Tibial artery (tissue), 4 donors: ENCODE data around the gene MGLL.

Source experiments
- DNase-seq, 2 donors: peaks; one replicate each; pipeline ENCODE4 v3.0.0-alpha.2; 2019
- H3K27ac ChIP-seq, 2 donors: fragments of 200-600 bp; sonication (generic) in 1 of 2; 1 replicate in 1 of 2; 2 replicates in 1 of 2; pipeline ENCODE4 v1.5.1; 2018 to 2019; ENCODE audit warnings: mild to moderate bottlenecking in 1 of 2
- H3K27me3 ChIP-seq, 2 donors: fragments of 200-600 bp; sonication (generic) in 1 of 2; one replicate each; pipeline versions ENCODE4 v1.5.1 to v1.6.0; 2016 to 2019
- H3K36me3 ChIP-seq, 3 donors: fragments of 200-600 bp; sonication (generic) in 2 of 3; one replicate each; pipeline ENCODE4 v1.5.1; 2016 to 2019; ENCODE audit warnings: mild to moderate bottlenecking in 2 of 3
- H3K4me1 ChIP-seq, 4 donors: fragments of 200-600 bp; sonication (generic) in 2 of 4; 1 replicate in 3 of 4; 2 replicates in 1 of 4; pipeline ENCODE4 v1.5.1; 2016 to 2019
- H3K4me3 ChIP-seq, 2 donors: fragments of 200-600 bp; sonication (generic) in 1 of 2; 1 replicate in 1 of 2; 2 replicates in 1 of 2; pipeline ENCODE4 v1.5.1; 2018 to 2019; ENCODE audit warnings: mild to moderate bottlenecking in 2 of 2
- H3K9me3 ChIP-seq, 3 donors: fragments of 200-600 bp; sonication (generic) in 1 of 3; one replicate each; pipeline ENCODE4 v1.5.1; 2016 to 2019
- CTCF ChIP-seq, 2 experiments: fragments of 200-600 bp in 1 of 2; fragments of 450-650 bp in 1 of 2; IDR thresholded peaks; one replicate each; pipeline ENCODE4 v1.5.1; 2017 to 2019; ENCODE audit warnings: antibody characterized with exemption in 2 of 2, mild to moderate bottlenecking in 1 of 2, moderate library complexity in 1 of 2
- intact Hi-C: fragments of 100-400 bp; cut with DNase I; formaldehyde crosslinking; loops from one replicate; pipeline ENCODE4 v1.15.0; 2023; ENCODE audit warnings: low total_unique reads

MGLL gene

GRCh38 chr3:127734754-127735473 lies 87.4 kb downstream of the MGLL start:
- H3K4me1 ChIP-seq, result peaks cover 0 to 80% (median 51%) of the 10 kb centered on the region in 4 donors
- H3K9me3 ChIP-seq, result no peaks in the 10 kb centered on the region
- DNase-seq, result peak in 1 of 2 donors; percentile 43
- peak overlapping the region; percentile 20 to 24 for H3K27ac ChIP-seq
- no peaks in the 10 kb centered on the region for H3K27me3 ChIP-seq
- H3K36me3 ChIP-seq, result no peaks in the 10 kb centered on the region
- TF ChIP-seq CTCF (IDR thresholded peaks at IDR 0.05), result no peak
- intact Hi-C loops, result no loop called here
- no peak overlapping the region for H3K4me3 ChIP-seq

GRCh38 chr3:127734181-127734720 lies 88.1 kb downstream of the MGLL start:
- intact Hi-C loops, result no loop called here
- H3K36me3 ChIP-seq, result no peaks in the 10 kb centered on the region
- H3K4me3 ChIP-seq, result no peak overlapping the region
- TF ChIP-seq CTCF (IDR thresholded peaks at IDR 0.05), result no peak
- no peaks in the 10 kb centered on the region for H3K27me3 ChIP-seq
- DNase-seq, result no peak
- peak overlapping the region; percentile 20 to 24 for H3K27ac ChIP-seq
- H3K9me3 ChIP-seq, result no peaks in the 10 kb centered on the region
- H3K4me1 ChIP-seq, result peaks cover 0 to 77% (median 44%) of the 10 kb centered on the region in 4 donors

GRCh38 chr3:127733781-127734180 lies 88.5 kb downstream of the MGLL start:
- DNase-seq, result no peak
- intact Hi-C loops, result no loop called here
- Histone ChIP-seq H3K4me3 (no peak overlapping the region), H3K4me1 (peaks cover 0 to 73% (median 39%) of the 10 kb centered on the region in 4 donors), H3K36me3 (no peaks in the 10 kb centered on the region), H3K27me3 (no peaks in the 10 kb centered on the region), H3K9me3 (no peaks in the 10 kb centered on the region), H3K27ac (no peak overlapping the region)
- TF ChIP-seq CTCF (IDR thresholded peaks at IDR 0.05), result no peak

GRCh38 chr3:127732879-127733350 lies 89.4 kb downstream of the MGLL start:
- no peak for DNase-seq
- Histone ChIP-seq H3K27ac (no peak overlapping the region), H3K4me3 (no peak overlapping the region), H3K4me1 (peaks cover 0 to 64% (median 31%) of the 10 kb centered on the region in 4 donors), H3K36me3 (no peaks in the 10 kb centered on the region), H3K27me3 (no peaks in the 10 kb centered on the region), H3K9me3 (no peaks in the 10 kb centered on the region)
- intact Hi-C loops, result no loop called here
- TF ChIP-seq CTCF (IDR thresholded peaks at IDR 0.05), result no peak

- Histone ChIP-seq H3K27ac (no peak overlapping the region), H3K4me3 (no peak overlapping the region), H3K4me1 (peaks cover 0 to 62% (median 27%) of the 10 kb centered on the region in 4 donors), H3K9me3 (no peaks in the 10 kb centered on the region), H3K27me3 (no peaks in the 10 kb centered on the region), H3K36me3 (no peaks in the 10 kb centered on the region)
- DNase-seq, result no peak
- no peak for TF ChIP-seq CTCF (IDR thresholded peaks at IDR 0.05)
- intact Hi-C loops, result no loop called here
Observed at GRCh38 chr3:127732303-127732702, 90.0 kb downstream of the MGLL start.
